Immature natural killer cell (primary cell): ENCODE measurements around the gene SFSWAP. TPM values are rescaled to one million over a fixed set of nuclear protein-coding genes. Genes with fewer than 3 reads are reported as not detected.
"Not testable (repeated sequence)": the region's sequence is repeated elsewhere in the genome, so short reads cannot be mapped to it uniquely, and the experiment has no call there.

Experiments used
- DNase-seq, 3 donors: peaks; one replicate each; pipeline ENCODE4 v3.0.0; 2022; ENCODE audit warnings: mixed read lengths in 1 of 3
- H3K27ac Mint-ChIP-seq, 6 donors: one replicate each; pipeline ENCODE4 v1.8.0; 2020; ENCODE audit warnings: mixed read lengths in 6 of 6, mild to moderate bottlenecking in 5 of 6, inconsistent platforms in 4 of 6, moderate library complexity in 3 of 6
- H3K27me3 Mint-ChIP-seq, 3 donors: one replicate each; pipeline ENCODE4 v1.8.0; 2020 to 2021; ENCODE audit warnings: low read depth in 3 of 3, mild to moderate bottlenecking in 3 of 3, mixed read lengths in 3 of 3, moderate library complexity in 3 of 3, inconsistent platforms in 1 of 3
- H3K36me3 Mint-ChIP-seq, 3 donors: one replicate each; pipeline ENCODE4 v1.8.0; 2020; ENCODE audit warnings: mixed read lengths in 3 of 3, inconsistent platforms in 2 of 3, mild to moderate bottlenecking in 2 of 3
- H3K4me1 Mint-ChIP-seq, 2 donors: one replicate each; pipeline ENCODE4 v1.8.0; 2020; ENCODE audit warnings: inconsistent platforms in 2 of 2, mild to moderate bottlenecking in 2 of 2, mixed read lengths in 2 of 2, moderate library complexity in 1 of 2
- H3K4me3 Mint-ChIP-seq, 5 donors: one replicate each; pipeline ENCODE4 v1.8.0; 2020; ENCODE audit warnings: mild to moderate bottlenecking in 5 of 5, mixed read lengths in 5 of 5, inconsistent platforms in 3 of 5, moderate library complexity in 3 of 5
- H3K9me3 Mint-ChIP-seq, 6 donors: one replicate each; pipeline ENCODE4 v1.8.0; 2020; ENCODE audit warnings: mild to moderate bottlenecking in 6 of 6, mixed read lengths in 6 of 6, inconsistent platforms in 4 of 6, moderate library complexity in 3 of 6
- polyA plus RNA-seq, 3 donors: library from polyadenylated mRNA; unstranded; fragments of 300-500 nt; fragmentation: Illumina TruSeq; gene quantifications; one replicate each; pipeline ENCODE4 v1.2.3, GENCODE V29; 2021

SFSWAP gene
- polyA plus RNA-seq, 3 donors from 2014 or later, result 6.0 to 26.2 (median 16.6) TPM

- no peak for DNase-seq
- peaks cover 0 to 2% (median 0%) of the 10 kb centered on the region in 6 donors for H3K9me3 Mint-ChIP-seq
- peaks cover 0 to 5% (median 0%) of the 10 kb centered on the region in 3 donors for H3K27me3 Mint-ChIP-seq
- H3K27ac Mint-ChIP-seq, result no peak overlapping the region
- H3K4me1 Mint-ChIP-seq, result peaks cover 0 to 6% of the 10 kb centered on the region in 2 donors
- no peak overlapping the region for H3K4me3 Mint-ChIP-seq
- H3K36me3 Mint-ChIP-seq, result peaks cover 24 to 51% (median 36%) of the 10 kb centered on the region in 3 donors
Measured at GRCh38 chr12:131740626-131741025, 29.7 kb downstream of the SFSWAP start.

- not testable (repeated sequence) for H3K4me1 Mint-ChIP-seq, H3K9me3 Mint-ChIP-seq, H3K4me3 Mint-ChIP-seq, DNase-seq, H3K27ac Mint-ChIP-seq, H3K27me3 Mint-ChIP-seq
- H3K36me3 Mint-ChIP-seq, result peaks cover 30 to 54% (median 37%) of the 10 kb centered on the region in 3 donors
Measured at GRCh38 chr12:131742761-131743160, 31.9 kb downstream of the SFSWAP start.

GRCh38 chr12:131743410-131743809 is 32.5 kb downstream of the SFSWAP start:
- H3K27me3 Mint-ChIP-seq, DNase-seq, H3K9me3 Mint-ChIP-seq, H3K4me3 Mint-ChIP-seq, H3K4me1 Mint-ChIP-seq, H3K27ac Mint-ChIP-seq: not testable (repeated sequence)
- peaks cover 30 to 54% (median 35%) of the 10 kb centered on the region in 3 donors for H3K36me3 Mint-ChIP-seq

- not testable (repeated sequence) for H3K4me1 Mint-ChIP-seq, H3K27me3 Mint-ChIP-seq, H3K9me3 Mint-ChIP-seq, H3K27ac Mint-ChIP-seq, H3K4me3 Mint-ChIP-seq, DNase-seq
- H3K36me3 Mint-ChIP-seq, result peaks cover 30 to 54% (median 37%) of the 10 kb centered on the region in 3 donors
Measured at GRCh38 chr12:131743880-131744279, 33.0 kb downstream of the SFSWAP start.

- not testable (repeated sequence) for H3K4me1 Mint-ChIP-seq, H3K9me3 Mint-ChIP-seq, DNase-seq, H3K27me3 Mint-ChIP-seq, H3K4me3 Mint-ChIP-seq
- peaks cover 30 to 54% (median 37%) of the 10 kb centered on the region in 3 donors for H3K36me3 Mint-ChIP-seq
- H3K27ac Mint-ChIP-seq, result peak overlapping the region in 2 of 6 donors; percentile 37 to 51
Measured at GRCh38 chr12:131744675-131745074, 33.8 kb downstream of the SFSWAP start.

GRCh38 chr12:131745706-131746105 is 34.8 kb downstream of the SFSWAP start:
- peaks cover 0 to 2% (median 0%) of the 10 kb centered on the region in 6 donors for H3K9me3 Mint-ChIP-seq
- peaks cover 0 to under 1% (median 0%) of the 10 kb centered on the region in 3 donors for H3K27me3 Mint-ChIP-seq
- H3K27ac Mint-ChIP-seq, result no peak overlapping the region
- DNase-seq, result no peak
- peaks cover 3 to 6% of the 10 kb centered on the region in 2 donors for H3K4me1 Mint-ChIP-seq
- no peak overlapping the region for H3K4me3 Mint-ChIP-seq
- peaks cover 30 to 45% (median 32%) of the 10 kb centered on the region in 3 donors for H3K36me3 Mint-ChIP-seq

GRCh38 chr12:131747276-131748177 is 36.6 kb downstream of the SFSWAP start:
- H3K9me3 Mint-ChIP-seq, result peaks cover 0 to 2% (median 0%) of the 10 kb centered on the region in 6 donors
- H3K27me3 Mint-ChIP-seq, result no peaks in the 10 kb centered on the region
- DNase-seq, result no peak
- H3K27ac Mint-ChIP-seq, result peak overlapping the region in 3 of 6 donors; percentile 3 to 43 (median 24)
- no peak overlapping the region for H3K4me3 Mint-ChIP-seq
- H3K36me3 Mint-ChIP-seq, result peaks cover 25 to 37% (median 34%) of the 10 kb centered on the region in 3 donors
- peaks cover 6% of the 10 kb centered on the region in 2 donors for H3K4me1 Mint-ChIP-seq

GRCh38 chr12:131749618-131750315 is 38.9 kb downstream of the SFSWAP start:
- Mint-ChIP-seq H3K27ac (peak overlapping the region in 2 of 6 donors; percentile 17 to 23), H3K27me3 (no peaks in the 10 kb centered on the region), H3K9me3 (no peaks in the 10 kb centered on the region), H3K36me3 (peaks cover 14 to 35% (median 22%) of the 10 kb centered on the region in 3 donors), H3K4me1 (peaks cover 8 to 11% of the 10 kb centered on the region in 2 donors), H3K4me3 (no peak overlapping the region)
- no peak for DNase-seq

GRCh38 chr12:131751335-131751734 is 40.4 kb downstream of the SFSWAP start:
- Mint-ChIP-seq H3K4me1 (peaks cover 8 to 11% of the 10 kb centered on the region in 2 donors), H3K27ac (no peak overlapping the region), H3K4me3 (no peak overlapping the region), H3K27me3 (no peaks in the 10 kb centered on the region), H3K9me3 (no peaks in the 10 kb centered on the region), H3K36me3 (peaks cover 21 to 39% (median 26%) of the 10 kb centered on the region in 3 donors)
- no peak for DNase-seq

GRCh38 chr12:131752451-131752850 is 41.6 kb downstream of the SFSWAP start:
- no peak for DNase-seq
- H3K9me3 Mint-ChIP-seq, result no peaks in the 10 kb centered on the region
- peaks cover 8 to 11% of the 10 kb centered on the region in 2 donors for H3K4me1 Mint-ChIP-seq
- H3K27me3 Mint-ChIP-seq, result no peaks in the 10 kb centered on the region
- peaks cover 24 to 41% (median 25%) of the 10 kb centered on the region in 3 donors for H3K36me3 Mint-ChIP-seq
- H3K27ac Mint-ChIP-seq, result no peak overlapping the region
- H3K4me3 Mint-ChIP-seq, result no peak overlapping the region

- H3K36me3 Mint-ChIP-seq, result peaks cover 25 to 45% (median 27%) of the 10 kb centered on the region in 3 donors
- H3K4me1 Mint-ChIP-seq, result peaks cover 8 to 11% of the 10 kb centered on the region in 2 donors
- no peaks in the 10 kb centered on the region for H3K27me3 Mint-ChIP-seq
- H3K4me3 Mint-ChIP-seq, result no peak overlapping the region
- no peak overlapping the region for H3K27ac Mint-ChIP-seq
- no peaks in the 10 kb centered on the region for H3K9me3 Mint-ChIP-seq
- no peak for DNase-seq
Measured at GRCh38 chr12:131753005-131753404, 42.1 kb downstream of the SFSWAP start.

- Mint-ChIP-seq H3K9me3 (no peaks in the 10 kb centered on the region), H3K27ac (no peak overlapping the region), H3K27me3 (no peaks in the 10 kb centered on the region), H3K36me3 (peaks cover 25 to 49% (median 27%) of the 10 kb centered on the region in 3 donors), H3K4me3 (no peak overlapping the region), H3K4me1 (peaks cover 8 to 11% of the 10 kb centered on the region in 2 donors)
- DNase-seq, result no peak
Measured at GRCh38 chr12:131753757-131754156, 42.9 kb downstream of the SFSWAP start.

GRCh38 chr12:131754184-131754583 is 43.3 kb downstream of the SFSWAP start:
- DNase-seq, result no peak
- Mint-ChIP-seq H3K27ac (no peak overlapping the region), H3K27me3 (no peaks in the 10 kb centered on the region), H3K36me3 (peaks cover 25 to 49% (median 27%) of the 10 kb centered on the region in 3 donors), H3K4me1 (peaks cover 8 to 11% of the 10 kb centered on the region in 2 donors), H3K4me3 (no peak overlapping the region), H3K9me3 (no peaks in the 10 kb centered on the region)
